OCI-M1 (cell line): ENCODE data around the gene KAT6B.

Source experiments
- DNase-seq: peaks from one replicate; lab custom pipeline; 2025; lab: John Stamatoyannopoulos, UW

Gene KAT6B

DNA sequence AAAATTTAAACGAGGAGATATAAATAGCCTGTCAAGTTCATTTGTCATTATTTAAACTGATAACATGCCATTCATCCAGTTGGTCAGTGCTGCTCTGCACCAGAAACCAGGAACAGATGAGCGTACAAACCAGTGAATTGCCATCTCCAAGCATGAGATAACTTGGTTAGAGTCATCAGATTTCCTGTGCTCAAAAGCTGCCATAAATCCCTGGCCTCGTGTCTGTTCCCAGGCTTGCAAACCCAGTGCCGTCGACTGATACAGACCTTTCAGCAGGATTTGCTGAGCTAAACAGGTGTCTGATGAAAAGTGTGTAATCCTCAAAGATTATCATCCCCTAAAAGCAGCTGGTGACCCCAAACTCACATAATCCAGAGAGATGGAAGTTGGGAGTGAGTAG, 189.0 kb downstream of the KAT6B start:
- no peak for DNase-seq

DNA sequence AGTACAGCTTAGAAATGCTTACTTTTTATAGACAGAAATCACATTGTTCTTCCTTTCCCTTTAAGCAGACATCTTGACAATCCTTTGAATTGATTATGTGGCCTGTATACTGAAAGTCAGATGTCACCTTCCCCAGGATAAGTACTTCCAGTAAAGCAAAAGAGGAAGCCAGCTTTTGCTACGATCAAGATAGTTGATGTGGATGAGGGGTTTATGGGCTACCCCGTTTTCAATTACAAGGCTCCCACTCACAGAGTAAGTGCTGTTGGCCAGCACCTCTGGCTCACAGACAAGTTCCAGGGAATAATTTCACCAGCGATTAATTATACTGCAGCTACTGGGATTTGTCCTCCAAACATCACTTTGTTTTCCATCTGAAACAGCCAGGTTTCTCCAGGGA, 189.9 kb downstream of the KAT6B start:
- DNase-seq: peak; percentile 65

DNA sequence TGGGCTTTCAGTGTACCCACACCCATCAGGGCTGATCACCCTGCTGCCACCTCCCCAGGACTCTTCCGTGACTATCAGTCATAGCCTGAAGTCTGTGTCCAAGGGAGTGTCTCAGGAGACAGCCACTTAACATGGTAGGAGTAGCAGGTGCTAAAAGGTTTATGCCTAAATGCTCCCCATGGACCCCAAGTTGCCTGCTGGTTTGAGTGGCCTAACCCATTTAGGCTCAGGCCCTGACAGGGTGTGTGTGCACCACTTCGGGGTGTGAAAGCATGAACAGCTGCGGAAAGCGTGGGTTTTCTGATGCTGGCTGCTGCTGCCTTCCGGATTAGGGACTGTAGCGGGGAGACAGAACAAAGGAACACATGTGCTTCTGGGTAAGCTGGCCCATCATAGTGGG, 191.9 kb downstream of the KAT6B start:
- DNase-seq: no peak

DNA sequence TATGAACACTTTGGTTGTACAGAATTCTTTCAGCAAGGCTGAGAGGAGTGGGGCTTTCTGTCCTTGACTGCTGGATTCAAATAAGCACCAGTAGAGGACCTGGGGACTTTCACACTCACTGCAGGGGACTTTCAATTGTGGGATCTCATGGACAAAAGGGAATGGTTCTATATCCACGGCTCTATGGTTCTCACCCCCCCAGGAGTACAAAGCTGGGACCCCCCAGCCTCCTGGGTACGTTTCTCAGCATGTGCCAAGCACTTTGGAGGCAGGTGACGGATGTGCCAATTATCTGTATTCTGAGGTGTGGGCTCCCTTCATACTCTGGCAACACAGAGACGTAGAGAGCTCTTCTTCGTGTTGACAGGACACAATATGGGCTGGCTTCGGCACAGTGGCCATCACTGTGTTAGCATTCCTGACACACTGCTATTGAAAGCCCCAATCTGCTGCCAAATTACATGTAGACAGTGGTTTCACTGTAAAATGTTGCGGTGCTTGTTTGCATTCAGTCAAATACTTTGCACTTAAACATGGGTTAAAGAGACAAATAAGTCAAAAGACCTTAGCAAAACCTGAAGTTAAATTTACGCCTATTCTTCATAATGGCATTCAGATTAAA, 192.4 kb downstream of the KAT6B start:
- DNase-seq: no peak

DNA sequence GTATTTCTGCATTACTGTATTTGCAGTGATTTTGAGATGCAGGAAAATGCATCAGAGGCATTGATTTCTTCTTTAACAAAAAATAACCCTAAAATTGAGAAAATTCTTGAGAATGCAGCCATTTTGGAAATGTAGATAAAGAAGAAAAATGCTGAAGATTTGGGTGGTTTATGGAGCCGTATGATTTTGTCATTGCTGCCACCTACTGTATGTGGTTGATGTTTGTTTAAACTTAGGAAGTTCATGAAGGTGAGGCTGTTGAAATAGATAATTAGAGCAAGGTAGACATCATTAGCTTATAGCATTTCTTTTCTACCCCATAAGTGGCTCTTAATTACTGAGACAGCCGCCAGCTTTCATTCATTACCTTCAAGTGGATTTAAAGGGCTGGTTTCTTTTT, 193.0 kb downstream of the KAT6B start:
- peak; percentile 63 for DNase-seq

DNA sequence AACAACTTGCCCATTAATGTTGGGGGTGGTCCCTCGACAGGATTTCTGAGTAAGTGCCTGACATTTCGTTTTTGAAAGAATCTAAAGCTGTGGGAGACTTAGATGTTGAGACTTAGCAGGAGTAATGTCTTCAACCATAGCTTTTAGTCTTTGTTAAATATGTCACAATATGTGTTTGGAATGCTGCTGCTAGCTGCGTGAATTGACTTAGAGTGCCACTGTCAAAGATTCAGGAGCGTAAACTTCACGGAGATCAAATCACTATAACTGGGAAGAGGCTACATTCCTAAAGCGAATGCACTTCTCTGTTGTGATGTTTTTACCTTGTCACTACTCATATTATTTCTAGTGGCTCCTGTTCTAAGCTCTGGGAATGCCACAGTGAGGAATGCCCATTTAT, 193.8 kb downstream of the KAT6B start:
- no peak for DNase-seq

DNA sequence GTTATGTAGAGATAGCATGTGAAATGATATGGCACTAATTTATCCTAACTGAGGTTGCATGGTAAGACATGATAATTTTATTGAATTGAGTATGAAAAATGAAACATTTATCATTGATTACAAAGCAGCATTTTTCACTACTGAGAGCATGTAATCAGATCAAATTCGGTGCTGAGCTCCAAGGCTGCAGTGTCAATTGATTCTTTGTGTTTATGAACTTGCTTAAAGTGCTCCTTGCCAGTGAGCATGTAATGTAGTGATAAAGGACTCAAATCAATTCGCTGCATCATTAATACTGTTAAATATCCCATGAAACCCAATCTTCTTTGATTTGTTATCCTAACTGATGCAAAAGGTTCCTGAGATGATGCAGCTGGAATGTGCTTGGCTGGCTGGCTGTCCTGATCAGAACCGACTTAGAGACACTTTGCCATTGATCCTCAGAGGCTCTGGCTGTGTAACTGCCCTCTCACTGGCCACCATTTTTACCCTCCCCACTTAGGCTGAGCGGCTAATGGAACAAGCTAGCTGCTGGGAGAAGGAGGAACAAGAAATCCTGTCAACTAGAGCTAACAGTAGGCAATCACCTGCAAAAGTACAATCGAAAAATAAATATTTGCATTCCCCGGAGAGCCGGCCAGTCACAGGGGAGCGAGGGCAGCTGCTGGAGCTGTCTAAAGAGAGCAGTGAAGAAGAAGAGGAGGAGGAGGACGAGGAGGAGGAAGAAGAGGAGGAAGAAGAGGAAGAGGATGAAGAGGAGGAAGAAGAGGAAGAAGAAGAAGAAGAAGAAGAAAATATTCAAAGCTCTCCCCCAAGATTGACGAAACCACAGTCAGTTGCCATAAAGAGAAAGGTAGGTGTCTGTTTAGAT, 195.2 kb downstream of the KAT6B start:
- DNase-seq: no peak

DNA sequence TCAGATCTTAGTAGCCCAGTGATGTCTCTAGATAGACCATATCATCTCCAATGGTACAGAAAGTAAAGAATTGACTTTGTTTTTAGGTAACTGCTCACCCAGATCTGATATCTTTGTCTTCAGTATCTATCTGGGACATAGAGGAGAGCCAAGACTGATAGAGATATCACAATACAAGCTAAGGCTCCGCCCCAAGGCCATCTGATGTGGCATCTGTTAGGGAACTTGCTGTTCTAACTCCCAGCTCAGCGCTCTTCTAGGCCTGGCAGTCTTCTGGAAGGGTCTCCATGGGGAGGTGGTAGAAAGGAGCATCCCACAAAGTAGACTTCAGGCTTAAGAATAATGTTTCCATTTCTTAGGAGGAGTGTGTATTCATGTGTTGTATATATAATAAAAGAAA, 196.7 kb downstream of the KAT6B start:
- no peak for DNase-seq

DNA sequence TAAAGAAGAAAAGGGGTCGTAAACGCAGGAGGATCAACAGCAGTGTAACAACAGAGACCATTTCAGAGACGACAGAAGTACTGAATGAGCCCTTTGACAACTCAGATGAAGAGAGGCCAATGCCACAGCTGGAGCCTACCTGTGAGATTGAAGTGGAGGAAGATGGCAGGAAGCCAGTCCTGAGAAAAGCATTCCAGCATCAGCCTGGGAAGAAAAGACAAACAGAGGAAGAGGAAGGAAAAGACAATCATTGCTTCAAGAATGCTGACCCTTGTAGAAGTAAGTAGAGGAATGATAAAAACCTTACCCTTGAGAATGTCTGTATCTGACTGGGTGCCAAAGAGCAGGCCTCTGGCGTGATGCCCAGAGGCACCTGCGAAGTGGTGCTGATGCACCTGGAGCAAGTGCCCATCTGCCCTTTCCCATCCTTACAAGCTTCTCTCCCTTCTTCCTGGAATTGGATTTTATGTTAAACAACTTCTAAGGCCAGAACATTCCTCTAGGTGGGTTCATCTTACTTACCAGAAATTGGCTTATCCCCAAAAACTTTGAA, 198.6 kb downstream of the KAT6B start:
- no peak for DNase-seq

DNA sequence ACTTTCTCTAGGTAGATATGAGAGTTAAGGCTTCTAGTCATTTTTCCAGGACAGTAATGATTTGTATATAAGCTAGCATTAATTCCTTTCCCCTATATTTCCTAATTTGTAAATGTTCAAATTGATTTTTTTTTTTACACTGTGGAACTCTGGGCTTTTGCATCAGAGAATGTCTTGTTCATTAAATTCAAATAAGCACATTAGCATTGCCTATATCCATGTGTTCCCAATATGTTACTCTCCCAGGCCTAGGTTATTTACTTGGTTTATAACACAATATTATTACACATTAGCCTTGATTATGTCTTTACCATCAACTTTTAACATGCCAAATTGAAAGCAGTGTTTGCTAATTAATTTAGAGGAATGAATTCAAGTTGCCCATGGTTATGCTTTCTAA, 201.6 kb downstream of the KAT6B start:
- no peak for DNase-seq

DNA sequence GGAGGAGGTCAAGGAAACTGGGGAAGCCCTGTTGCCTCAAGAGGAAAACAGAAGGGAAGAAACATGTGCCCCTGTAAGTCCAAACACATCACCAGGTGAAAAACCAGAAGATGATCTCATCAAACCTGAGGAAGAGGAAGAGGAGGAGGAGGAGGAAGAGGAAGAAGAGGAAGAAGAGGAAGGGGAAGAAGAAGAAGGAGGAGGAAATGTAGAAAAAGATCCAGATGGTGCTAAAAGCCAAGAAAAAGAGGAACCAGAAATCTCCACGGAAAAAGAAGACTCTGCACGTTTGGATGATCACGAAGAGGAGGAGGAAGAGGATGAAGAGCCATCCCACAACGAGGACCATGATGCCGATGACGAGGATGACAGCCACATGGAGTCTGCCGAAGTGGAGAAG, 202.3 kb downstream of the KAT6B start:
- DNase-seq: no peak

DNA sequence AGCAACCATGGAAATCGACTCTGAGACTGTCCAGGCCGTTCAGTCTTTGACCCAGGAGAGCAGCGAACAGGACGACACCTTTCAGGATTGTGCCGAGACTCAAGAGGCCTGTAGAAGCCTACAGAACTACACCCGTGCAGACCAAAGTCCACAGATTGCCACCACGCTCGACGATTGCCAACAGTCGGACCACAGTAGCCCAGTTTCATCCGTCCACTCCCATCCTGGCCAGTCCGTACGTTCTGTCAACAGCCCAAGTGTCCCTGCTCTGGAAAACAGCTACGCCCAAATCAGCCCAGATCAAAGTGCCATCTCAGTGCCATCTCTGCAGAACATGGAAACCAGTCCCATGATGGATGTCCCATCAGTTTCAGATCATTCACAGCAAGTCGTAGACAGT, 203.0 kb downstream of the KAT6B start:
- DNase-seq: no peak

DNA sequence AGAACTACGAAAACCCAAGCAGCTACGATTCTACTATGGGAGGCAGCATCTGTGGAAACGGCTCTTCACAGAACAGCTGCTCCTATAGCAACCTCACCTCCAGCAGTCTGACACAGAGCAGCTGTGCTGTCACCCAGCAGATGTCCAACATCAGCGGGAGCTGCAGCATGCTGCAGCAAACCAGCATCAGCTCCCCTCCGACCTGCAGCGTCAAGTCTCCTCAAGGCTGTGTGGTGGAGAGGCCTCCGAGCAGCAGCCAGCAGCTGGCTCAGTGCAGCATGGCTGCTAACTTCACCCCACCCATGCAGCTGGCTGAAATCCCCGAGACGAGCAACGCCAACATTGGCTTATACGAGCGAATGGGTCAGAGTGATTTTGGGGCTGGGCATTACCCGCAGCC, 203.5 kb downstream of the KAT6B start:
- no peak for DNase-seq

DNA sequence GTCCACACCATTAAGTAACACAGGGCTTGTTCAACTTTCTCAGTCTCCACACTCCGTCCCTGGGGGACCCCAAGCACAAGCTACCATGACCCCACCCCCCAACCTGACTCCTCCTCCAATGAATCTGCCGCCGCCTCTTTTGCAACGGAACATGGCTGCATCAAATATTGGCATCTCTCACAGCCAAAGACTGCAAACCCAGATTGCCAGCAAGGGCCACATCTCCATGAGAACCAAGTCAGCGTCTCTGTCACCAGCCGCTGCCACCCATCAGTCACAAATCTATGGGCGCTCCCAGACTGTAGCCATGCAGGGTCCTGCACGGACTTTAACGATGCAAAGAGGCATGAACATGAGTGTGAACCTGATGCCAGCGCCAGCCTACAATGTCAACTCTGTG, 204.0 kb downstream of the KAT6B start:
- no peak for DNase-seq

DNA sequence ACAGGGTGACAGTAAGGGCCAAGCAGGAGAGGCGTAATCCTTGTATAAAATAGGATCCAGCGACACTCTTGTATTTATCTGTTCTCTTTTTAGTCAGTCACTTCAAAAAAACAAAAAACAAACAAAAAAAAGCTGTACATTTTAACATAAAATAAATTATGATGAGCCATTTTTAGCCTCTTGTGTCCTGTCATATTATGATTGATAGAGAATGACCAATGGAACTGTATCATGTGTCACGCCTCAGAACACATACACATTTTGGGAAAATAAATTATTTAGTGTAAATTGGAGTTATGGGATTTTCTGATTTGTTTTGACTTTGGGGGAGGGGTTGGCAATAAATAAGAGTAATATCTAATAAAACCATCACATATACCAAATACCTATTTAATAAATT, 205.7 kb downstream of the KAT6B start:
- no peak for DNase-seq

DNA sequence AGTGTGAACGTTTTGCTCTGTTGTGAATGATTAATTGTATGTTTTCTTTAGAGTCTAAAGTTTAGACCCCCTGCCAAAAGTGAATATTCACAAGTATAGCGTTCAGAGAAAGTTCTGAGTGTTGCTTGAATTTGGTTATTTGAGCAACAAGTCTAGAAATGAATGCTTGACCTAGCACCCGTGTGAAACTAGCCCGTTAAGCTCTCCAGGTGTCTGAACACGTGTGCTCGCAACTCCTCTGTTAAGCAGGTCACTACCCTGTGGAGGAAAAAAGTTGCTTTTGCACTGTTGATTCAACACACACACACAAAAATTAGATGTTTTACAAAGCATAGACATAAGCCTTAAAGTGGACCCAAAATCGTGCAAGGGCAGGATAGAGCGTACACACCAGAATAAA, 206.4 kb downstream of the KAT6B start:
- no peak for DNase-seq

DNA sequence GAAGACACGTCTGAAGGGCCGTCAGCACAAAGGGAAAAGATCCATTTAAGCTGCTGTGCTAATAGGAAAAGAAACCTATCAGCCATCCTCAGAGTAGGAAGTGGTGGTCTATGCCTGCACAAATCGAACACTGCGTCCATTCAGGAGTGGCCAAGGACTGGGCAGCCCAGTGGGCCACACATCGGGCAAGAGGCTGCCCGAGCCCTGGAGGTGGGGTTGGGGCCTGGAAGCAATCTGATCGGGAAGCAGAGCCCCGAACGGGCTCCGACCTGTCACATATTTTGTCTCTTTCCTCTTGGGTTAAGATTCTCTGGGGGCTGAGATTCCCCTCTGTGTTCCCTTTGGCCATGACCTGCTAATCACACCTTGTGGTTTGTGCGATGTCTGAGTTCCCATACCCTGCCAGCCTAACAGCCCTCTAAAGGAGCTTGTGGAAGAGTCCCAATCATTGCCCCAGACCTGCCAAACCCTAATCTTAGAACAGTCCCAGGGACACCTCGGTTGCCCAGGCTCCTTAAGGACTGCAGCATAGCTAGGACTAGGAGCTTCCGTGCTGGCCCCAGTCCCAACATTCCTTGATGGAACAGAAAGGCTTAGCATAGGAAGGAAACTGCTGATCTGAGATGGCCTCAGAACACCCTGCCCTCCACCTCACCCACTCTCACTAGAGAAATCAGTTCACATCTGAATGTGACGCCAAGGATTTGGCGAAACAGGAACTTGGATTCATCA, 207.2 kb downstream of the KAT6B start:
- DNase-seq: no peak

DNA sequence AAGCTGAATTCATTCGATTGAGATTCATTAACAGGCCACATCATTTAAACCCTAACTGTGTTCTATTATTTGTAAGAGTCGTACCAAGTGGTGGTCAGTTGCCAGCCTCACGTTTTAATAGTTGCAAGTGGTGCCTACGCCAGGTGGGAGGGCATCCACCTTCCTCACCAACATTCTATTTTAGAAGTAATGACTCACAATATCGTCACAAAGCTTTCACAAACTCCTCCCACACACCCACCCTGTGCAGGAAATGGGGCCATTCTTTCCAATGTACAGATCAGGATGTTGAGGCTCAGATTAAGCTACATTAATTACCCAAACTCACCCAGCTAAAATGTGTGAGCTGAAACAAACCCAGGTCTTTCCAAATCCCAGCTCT, 207.7 kb downstream of the KAT6B start:
- no peak for DNase-seq

DNA sequence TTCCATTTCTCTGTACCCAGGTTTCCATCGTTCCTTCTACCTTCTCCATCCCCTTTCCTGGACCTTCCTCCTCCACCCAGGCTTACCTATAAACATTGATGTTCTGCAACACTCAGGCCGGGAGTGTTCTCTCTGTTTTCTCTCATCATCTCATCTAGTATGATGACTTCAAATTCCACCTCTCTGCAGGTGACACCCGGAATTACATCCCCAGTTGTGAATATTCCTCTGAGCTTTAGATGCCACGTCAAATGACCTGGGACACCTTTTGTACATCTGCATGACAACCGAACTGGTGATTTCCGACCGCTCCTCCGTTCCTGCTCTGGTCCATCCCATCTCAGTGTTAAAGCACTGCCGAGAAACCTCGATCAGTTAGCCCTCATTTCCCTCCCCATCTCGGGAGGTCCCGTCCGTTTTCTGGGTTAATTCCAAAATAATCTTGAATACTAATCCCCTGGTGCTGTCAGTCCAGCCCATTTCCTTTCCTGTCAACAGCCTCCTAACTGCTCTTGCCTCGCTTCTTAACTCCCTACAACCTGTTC, 208.4 kb downstream of the KAT6B start:
- DNase-seq: no peak

DNA sequence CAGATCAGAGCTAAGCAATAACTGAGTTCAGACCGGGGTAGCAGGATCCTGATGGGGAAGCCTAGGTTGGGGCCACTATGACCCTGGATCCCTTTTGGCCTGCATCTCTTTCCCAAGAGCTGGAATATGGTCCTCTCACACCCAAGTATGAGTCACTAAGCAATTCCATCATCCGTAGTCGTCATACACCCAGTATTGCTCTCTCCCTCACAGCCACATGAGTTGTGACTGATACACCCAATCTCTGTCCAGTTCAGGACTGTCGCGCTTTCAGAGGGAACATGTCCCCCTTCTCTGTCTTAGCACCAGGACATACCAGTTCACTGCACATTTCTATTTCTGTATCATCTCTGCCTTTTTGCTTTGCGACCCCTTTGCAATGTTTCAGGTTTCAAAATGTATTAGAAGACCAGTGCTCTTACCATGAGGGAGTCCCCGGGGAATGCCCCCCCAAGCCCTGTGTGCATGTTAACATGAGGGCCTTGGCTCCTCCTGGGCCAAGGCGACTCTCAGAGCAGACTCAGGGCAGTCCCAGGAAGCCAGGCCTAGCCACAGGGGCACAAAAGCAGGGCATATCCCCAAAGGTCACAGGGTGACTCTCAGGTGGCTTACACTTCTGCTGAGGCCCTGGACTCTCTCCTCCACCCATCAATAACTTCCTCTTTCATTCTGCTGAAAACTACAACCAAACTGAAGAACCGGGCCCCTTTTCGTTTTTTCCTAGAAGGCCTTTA, 209.7 kb downstream of the KAT6B start:
- DNase-seq: peak; percentile 26

DNA sequence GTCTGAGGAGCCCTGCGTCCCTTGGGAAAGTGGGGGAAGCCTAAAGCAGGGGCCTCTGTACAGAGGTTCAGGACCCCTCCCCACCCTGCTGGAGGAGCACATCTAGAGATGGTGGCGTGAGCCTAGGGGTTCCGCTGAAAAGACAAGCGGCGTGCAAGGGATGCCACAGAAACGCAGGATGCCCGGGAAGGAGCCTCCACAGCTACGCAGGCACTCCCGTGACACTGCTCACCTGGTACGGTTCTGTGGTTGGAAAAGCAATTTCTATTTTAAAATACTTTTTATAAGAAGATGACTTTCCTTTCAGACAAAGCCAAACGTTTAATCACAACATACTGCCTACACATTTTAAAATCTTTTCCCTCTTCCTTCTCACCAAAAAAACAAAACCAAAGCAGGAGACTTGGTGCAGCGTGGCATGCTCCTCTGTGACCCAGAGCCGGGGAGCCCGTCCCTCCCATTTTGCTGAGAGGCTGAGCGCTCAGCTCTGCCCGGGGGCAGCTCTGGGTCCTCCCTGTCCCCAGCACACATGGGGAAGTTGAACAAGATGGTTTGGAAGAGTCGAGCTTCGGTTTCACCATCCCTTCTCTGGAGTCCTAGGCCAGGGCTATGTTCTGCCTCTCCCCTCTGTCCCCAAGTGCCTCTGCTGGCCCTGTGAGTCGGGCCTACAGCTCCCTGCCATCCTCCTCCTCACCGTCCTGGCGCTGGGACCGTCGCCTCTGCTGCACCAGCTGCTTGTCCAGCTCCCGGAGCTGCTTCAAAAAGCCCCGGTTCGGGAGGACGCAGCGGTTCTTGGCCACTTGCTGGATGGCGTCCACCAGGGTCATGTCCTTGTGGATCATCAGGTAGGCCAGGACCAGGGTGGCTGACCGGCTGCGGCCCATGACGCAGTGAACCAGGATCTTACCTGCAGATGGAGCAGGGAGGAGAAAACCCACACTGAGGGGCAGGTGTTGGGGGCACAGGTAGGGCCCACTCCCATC, 211.1 kb downstream of the KAT6B start:
- no peak for DNase-seq
